ENCODE measurements around the gene ZNF77.
"Not testable (repeated sequence)": the region's sequence is repeated elsewhere in the genome, so short reads cannot be mapped to it uniquely, and the experiment has no call there.

Gene ZNF77

GRCh38 chr19:2970201-2970835 lies 25.5 kb upstream of the ZNF77 start:
- DNase-seq (ENCODE audit: low read depth), result no peak

- no peak for DNase-seq (ENCODE audit: low read depth)
Observed at GRCh38 chr19:2969104-2969504, 24.3 kb upstream of the ZNF77 start.

GRCh38 chr19:2967972-2968371 lies 23.2 kb upstream of the ZNF77 start:
- DNase-seq (ENCODE audit: low read depth), result no peak

- no peak for DNase-seq (ENCODE audit: low read depth)
Observed at GRCh38 chr19:2964874-2965273, 20.1 kb upstream of the ZNF77 start.

- DNase-seq (ENCODE audit: low read depth), result not testable (repeated sequence)
Observed at GRCh38 chr19:2963631-2964030, 18.9 kb upstream of the ZNF77 start.

- DNase-seq (ENCODE audit: low read depth), result no peak
Observed at GRCh38 chr19:2963122-2963521, 18.4 kb upstream of the ZNF77 start.

- DNase-seq (ENCODE audit: low read depth), result no peak
Observed at GRCh38 chr19:2962018-2962670, 17.4 kb upstream of the ZNF77 start.

- no peak for DNase-seq (ENCODE audit: low read depth)
Observed at GRCh38 chr19:2960120-2960519, 15.3 kb upstream of the ZNF77 start.

GRCh38 chr19:2957160-2957559 lies 12.4 kb upstream of the ZNF77 start:
- no peak for DNase-seq (ENCODE audit: low read depth)

- DNase-seq (ENCODE audit: low read depth), result no peak
Observed at GRCh38 chr19:2952953-2953481, 8.2 kb upstream of the ZNF77 start.

GRCh38 chr19:2950286-2951124 lies 5.7 kb upstream of the ZNF77 start:
- DNase-seq (ENCODE audit: low read depth), result peak; percentile 100

GRCh38 chr19:2949939-2950285 lies 5.1 kb upstream of the ZNF77 start:
- DNase-seq (ENCODE audit: low read depth), result no peak

GRCh38 chr19:2945575-2946184 lies 909 bp upstream of the ZNF77 start:
- no peak for DNase-seq (ENCODE audit: low read depth)

- no peak for DNase-seq (ENCODE audit: low read depth)
Observed at GRCh38 chr19:2944403-2944774, 382 bp downstream of the ZNF77 start.

- DNase-seq (ENCODE audit: low read depth), result no peak
Observed at GRCh38 chr19:2942928-2943640, 1.7 kb downstream of the ZNF77 start.

- DNase-seq (ENCODE audit: low read depth), result not testable (repeated sequence)
Observed at GRCh38 chr19:2935863-2936262, 8.9 kb downstream of the ZNF77 start.

- DNase-seq (ENCODE audit: low read depth), result no peak
Observed at GRCh38 chr19:2933490-2933910, 11.3 kb downstream of the ZNF77 start.

GRCh38 chr19:2927032-2927430 lies 17.7 kb downstream of the ZNF77 start:
- DNase-seq (ENCODE audit: low read depth), result no peak

GRCh38 chr19:2926341-2927031 lies 18.3 kb downstream of the ZNF77 start:
- no peak for DNase-seq (ENCODE audit: low read depth)

- no peak for DNase-seq (ENCODE audit: low read depth)
Observed at GRCh38 chr19:2923510-2923909, 21.3 kb downstream of the ZNF77 start.

GRCh38 chr19:2922987-2923386 lies 21.8 kb downstream of the ZNF77 start:
- no peak for DNase-seq (ENCODE audit: low read depth)
